Naive thymus-derived CD4-positive, alpha-beta T cell (primary cell): ENCODE measurements around the gene PMM2. TPM values are rescaled to one million over a fixed set of nuclear protein-coding genes. Genes with fewer than 3 reads are reported as not detected.
"Not testable (repeated sequence)": the region's sequence is repeated elsewhere in the genome, so short reads cannot be mapped to it uniquely, and the experiment has no call there.

Experiments used
- ATAC-seq: fragments of 150-1000 bp; cut with Tn5 transposase; 2 replicates; pipeline ENCODE4 v1.10.0; 2021; ENCODE audit warnings: mild to moderate bottlenecking, moderate library complexity
- CTCF ChIA-PET: fragments of 350-600 bp; sonication (Branson Sonifier 250); formaldehyde crosslinking; loops from one replicate; lab custom pipeline; 2021; ENCODE audit warnings: antibody characterized with exemption; lab: Charles Lee
- POLR2A ChIA-PET: fragments of 350-600 bp; sonication (Branson Sonifier 250); formaldehyde crosslinking; loops from one replicate; lab custom pipeline; 2021; ENCODE audit warnings: antibody characterized with exemption, inconsistent platforms; lab: Charles Lee
- DNase-seq, 9 donors: peaks; one replicate each; pipeline versions ENCODE4 v3.0.0 to v3.0.0-alpha.2; 2020 to 2022; ENCODE audit warnings: mixed read lengths in 1 of 9
- H3K27ac ChIP-seq: one replicate; pipeline ENCODE4 v1.7.0; 2013; ENCODE audit warnings: mild to moderate bottlenecking, low read depth, low read length, moderate library complexity
- H3K27me3 ChIP-seq, 2 donors: one replicate each; pipeline ENCODE4 v1.7.0; 2013; ENCODE audit warnings: low read length in 2 of 2, mild to moderate bottlenecking in 2 of 2, moderate library complexity in 2 of 2; ENCODE audit not compliant: control insufficient read depth in 2 of 2, insufficient read depth in 2 of 2
- H3K36me3 ChIP-seq, 3 experiments: 1 replicate in 2 of 3; 2 replicates in 1 of 3; pipeline ENCODE4 v1.7.0; 2013; ENCODE audit warnings: low read length in 3 of 3, mild to moderate bottlenecking in 3 of 3, moderate library complexity in 1 of 3; ENCODE audit not compliant: insufficient read depth in 3 of 3, control insufficient read depth in 2 of 3
- H3K4me1 ChIP-seq, 2 donors: one replicate each; pipeline ENCODE4 v1.7.0; 2013; ENCODE audit warnings: low read length in 2 of 2, mild to moderate bottlenecking in 2 of 2, moderate library complexity in 1 of 2; ENCODE audit not compliant: control insufficient read depth in 2 of 2, insufficient read depth in 2 of 2
- H3K4me3 ChIP-seq: 2 replicates; pipeline ENCODE4 v1.7.0; 2013; ENCODE audit warnings: mild to moderate bottlenecking, low read length
- H3K9me3 ChIP-seq, 3 experiments: 1 replicate in 2 of 3; 2 replicates in 1 of 3; pipeline ENCODE4 v1.7.0; 2013; ENCODE audit warnings: low read length in 3 of 3; ENCODE audit not compliant: control insufficient read depth in 2 of 3
- H3K27ac Mint-ChIP-seq, 9 donors: one replicate each; pipeline ENCODE4 v1.8.0; 2020 to 2022; ENCODE audit warnings: mixed read lengths in 9 of 9, mild to moderate bottlenecking in 8 of 9, moderate library complexity in 5 of 9, inconsistent platforms in 2 of 9
- H3K27me3 Mint-ChIP-seq, 5 donors: one replicate each; pipeline ENCODE4 v1.8.0; 2021 to 2022; ENCODE audit warnings: mixed read lengths in 5 of 5, mild to moderate bottlenecking in 1 of 5
- H3K36me3 Mint-ChIP-seq, 5 donors: one replicate each; pipeline ENCODE4 v1.8.0; 2020 to 2022; ENCODE audit warnings: mixed read lengths in 5 of 5, mild to moderate bottlenecking in 3 of 5, inconsistent platforms in 1 of 5
- H3K4me1 Mint-ChIP-seq, 7 donors: one replicate each; pipeline ENCODE4 v1.8.0; 2020 to 2022; ENCODE audit warnings: mixed read lengths in 7 of 7, mild to moderate bottlenecking in 3 of 7, inconsistent platforms in 1 of 7
- H3K4me3 Mint-ChIP-seq, 10 donors: one replicate each; pipeline ENCODE4 v1.8.0; 2020 to 2022; ENCODE audit warnings: mild to moderate bottlenecking in 10 of 10, mixed read lengths in 10 of 10, moderate library complexity in 6 of 10, inconsistent platforms in 2 of 10
- H3K9me3 Mint-ChIP-seq, 11 donors: one replicate each; pipeline ENCODE4 v1.8.0; 2020 to 2022; ENCODE audit warnings: mixed read lengths in 11 of 11, mild to moderate bottlenecking in 4 of 11, inconsistent platforms in 1 of 11, moderate library complexity in 1 of 11
- intact Hi-C, 2 donors: fragments of 100-400 bp; cut with micrococcal nuclease; formaldehyde crosslinking; loops; one replicate each; pipeline ENCODE4 v1.15.1; 2023
- polyA plus RNA-seq, 2 donors: library from polyadenylated mRNA; unstranded; fragments of 300-500 nt; fragmentation: Illumina TruSeq; gene quantifications; one replicate each; pipeline ENCODE4 v1.2.3, GENCODE V29; 2021
- total RNA-seq, 6 experiments: library from RNA in 5 of 6; stranded (reverse) in 5 of 6; gene quantifications; 1 replicate in 5 of 6; 2 replicates in 1 of 6; pipeline ENCODE4 v1.2.3 and lab custom pipeline; 2021 to 2026

Gene PMM2
- total and polyA plus RNA-seq, 7 experiments from 2014 or later, result 18.0 to 52.8 (median 40.9) TPM

DNA sequence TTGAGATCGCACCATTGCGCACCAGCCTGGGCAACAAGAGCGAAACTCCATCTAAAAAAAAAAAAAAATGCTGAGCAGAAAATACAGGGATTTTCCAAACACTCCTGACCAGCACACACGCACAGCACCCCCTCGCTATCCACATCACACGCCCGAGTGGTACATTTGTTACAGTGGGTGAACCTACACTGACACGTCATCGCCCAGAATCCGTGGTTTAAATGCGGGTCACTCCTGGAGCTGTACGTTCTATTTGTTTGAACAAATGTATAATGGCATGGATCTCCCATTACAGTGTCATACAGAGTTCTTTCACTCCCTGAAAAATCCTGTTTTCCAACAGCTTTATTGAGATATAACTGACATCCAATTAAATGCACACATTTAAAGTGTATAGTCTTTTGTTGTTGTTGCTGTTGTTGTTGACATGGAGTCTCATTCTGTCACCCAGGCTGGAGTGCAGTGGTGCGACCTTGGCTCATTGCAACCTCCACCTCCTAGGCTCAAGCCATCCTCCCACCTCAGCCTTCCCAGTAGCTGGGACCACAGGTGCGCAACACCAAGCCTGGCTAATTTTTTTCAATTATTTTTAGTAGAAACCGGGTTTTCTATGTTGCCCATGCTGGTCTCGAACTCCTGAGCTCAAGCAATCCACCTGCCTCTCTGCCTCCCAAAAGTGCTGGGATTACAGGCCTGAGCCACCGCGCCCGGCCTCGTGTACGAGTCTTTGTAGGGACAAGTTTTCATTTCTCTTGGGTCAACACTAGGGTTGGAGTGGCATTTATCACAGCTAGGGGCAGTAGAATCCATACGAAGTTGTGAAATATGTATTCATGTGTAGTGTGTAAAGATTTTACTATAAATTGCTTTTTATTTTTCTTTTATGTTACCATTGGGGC is 75.6 kb downstream of the PMM2 start:
- H3K36me3 Mint-ChIP-seq, result no peaks in the 10 kb centered on the region
- ChIA-PET CTCF (interaction anchor here (0.6 to 1.0 kb wide), 2 partner anchors 8 to 78 kb away, joined by 3 to 4 read pairs; no protein-coding TSS in a partner anchor), POLR2A (interaction anchor here (0.7 to 0.9 kb wide), 2 partner anchors 12 to 17 kb away, joined by 3 read pairs; no protein-coding TSS in a partner anchor)
- intact Hi-C loops, result no loop called here
- Histone ChIP-seq H3K36me3 (no peaks in the 10 kb centered on the region), H3K9me3 (no peaks in the 10 kb centered on the region), H3K4me3 (no peak overlapping the region), H3K27me3 (no peaks in the 10 kb centered on the region), H3K4me1 (peaks cover 6% of the 10 kb centered on the region in 2 donors), H3K27ac (no peak overlapping the region)
- peaks cover 0 to 3% (median 0%) of the 10 kb centered on the region in 11 donors for H3K9me3 Mint-ChIP-seq
- H3K4me1 Mint-ChIP-seq, result peaks cover 13 to 35% (median 21%) of the 10 kb centered on the region in 7 donors
- no peak overlapping the region for H3K4me3 Mint-ChIP-seq
- ATAC-seq (no peak), DNase-seq (no peak)
- H3K27ac Mint-ChIP-seq, result peak overlapping the region in 3 of 9 donors; percentile 24 to 65 (median 36)
- no peaks in the 10 kb centered on the region for H3K27me3 Mint-ChIP-seq

GRCh38 chr16:8873866-8874195 is 76.2 kb downstream of the PMM2 start:
- H3K9me3 Mint-ChIP-seq, H3K27ac ChIP-seq, H3K4me3 ChIP-seq, H3K27me3 Mint-ChIP-seq, H3K4me1 ChIP-seq, H3K36me3 ChIP-seq, H3K4me3 Mint-ChIP-seq, H3K36me3 Mint-ChIP-seq, H3K27me3 ChIP-seq, DNase-seq, ATAC-seq, H3K9me3 ChIP-seq, intact Hi-C loops: not testable (repeated sequence)
- ChIA-PET CTCF (interaction anchor here (0.7 to 0.9 kb wide), 2 partner anchors 20 to 301 kb away, joined by 3 read pairs; no protein-coding TSS in a partner anchor), POLR2A (interaction anchor here (0.5 kb wide), 1 partner anchor 40 kb away, joined by 3 read pairs; no protein-coding TSS in a partner anchor)
- H3K27ac Mint-ChIP-seq, result peak overlapping the region in 3 of 9 donors; percentile 24 to 65 (median 36)
- peaks cover 13 to 37% (median 21%) of the 10 kb centered on the region in 7 donors for H3K4me1 Mint-ChIP-seq

DNA sequence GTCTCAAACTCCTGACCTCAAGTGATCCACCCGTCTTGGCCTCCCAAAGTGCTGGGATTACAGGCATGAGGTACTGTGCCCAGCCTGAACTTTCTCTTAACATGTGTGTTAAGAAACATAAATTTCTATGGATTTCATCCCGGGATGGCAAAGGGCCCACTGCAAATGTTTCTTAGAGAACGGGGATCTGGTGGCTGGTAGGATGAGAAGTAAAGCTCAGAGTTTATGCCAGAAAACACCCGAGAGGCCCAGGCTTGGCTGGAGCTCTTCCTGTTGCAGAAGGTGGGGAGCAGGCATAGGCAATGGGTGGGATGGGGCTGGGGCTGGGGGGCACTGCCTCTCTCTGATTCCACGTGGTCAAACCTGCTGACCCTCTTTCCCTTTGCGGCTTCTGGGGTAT is 76.7 kb downstream of the PMM2 start:
- Histone ChIP-seq H3K27ac (no peak overlapping the region), H3K9me3 (no peaks in the 10 kb centered on the region)
- CTCF ChIA-PET, result interaction anchor here (0.7 to 0.9 kb wide), 2 partner anchors 20 to 302 kb away, joined by 3 read pairs; no protein-coding TSS in a partner anchor

DNA sequence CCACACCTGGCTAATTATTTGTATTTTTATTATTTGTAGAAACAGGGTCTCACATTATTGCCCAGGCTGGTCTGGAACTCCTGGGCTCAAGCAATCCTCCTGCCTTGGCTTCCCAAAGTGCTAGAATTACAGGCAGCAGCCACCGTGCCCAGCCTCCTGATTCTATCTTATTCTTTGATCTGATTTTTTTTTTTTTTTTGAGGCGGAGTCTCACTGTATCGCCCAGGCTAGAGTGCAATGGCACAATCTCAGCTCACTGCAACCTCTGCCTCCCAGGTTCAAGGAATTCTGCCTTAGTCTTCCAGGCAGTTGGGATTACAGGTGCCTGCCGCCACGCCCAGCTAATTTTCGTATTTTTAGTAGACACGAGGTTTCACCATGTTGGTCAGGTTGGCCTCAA is 77.7 kb downstream of the PMM2 start:
- H3K36me3 Mint-ChIP-seq, H3K36me3 ChIP-seq, ATAC-seq, H3K27me3 ChIP-seq, H3K4me1 ChIP-seq, POLR2A ChIA-PET, H3K9me3 Mint-ChIP-seq, H3K9me3 ChIP-seq, H3K4me3 ChIP-seq, H3K4me3 Mint-ChIP-seq, H3K27ac Mint-ChIP-seq, DNase-seq, H3K27ac ChIP-seq, H3K27me3 Mint-ChIP-seq, intact Hi-C loops: not testable (repeated sequence)
- peaks cover 6 to 32% (median 19%) of the 10 kb centered on the region in 7 donors for H3K4me1 Mint-ChIP-seq
- CTCF ChIA-PET, result interaction anchor here (0.7 kb wide), 1 partner anchor 12 kb away, joined by 8 read pairs; no protein-coding TSS in a partner anchor

More for the DNA sequence above, 76.7 kb downstream of the PMM2 start:
- Mint-ChIP-seq H3K27me3 (no peaks in the 10 kb centered on the region), H3K4me1 (peaks cover 8 to 33% (median 17%) of the 10 kb centered on the region in 7 donors), H3K4me3 (peak overlapping the region in 4 of 10 donors; percentile 14 to 47 (median 31)), H3K36me3 (no peaks in the 10 kb centered on the region), H3K9me3 (peaks cover 0 to 1% (median 0%) of the 10 kb centered on the region in 11 donors), H3K27ac (peak overlapping the region in 7 of 9 donors; percentile 52 to 85 (median 64))
- intact Hi-C loops, result no loop called here
- H3K27me3 ChIP-seq, result no peaks in the 10 kb centered on the region
- DNase-seq (no peak), ATAC-seq (no peak)
- POLR2A ChIA-PET, result interaction anchor here (0.5 kb wide), 1 partner anchor 39 kb away, joined by 3 read pairs; no protein-coding TSS in a partner anchor
- no peaks in the 10 kb centered on the region for H3K36me3 ChIP-seq
- peaks cover 3 to 6% of the 10 kb centered on the region in 2 donors for H3K4me1 ChIP-seq
- H3K4me3 ChIP-seq, result no peak overlapping the region

- ATAC-seq, result peak; percentile 33
- Histone ChIP-seq H3K4me3 (no peak overlapping the region), H3K27ac (no peak overlapping the region), H3K27me3 (no peaks in the 10 kb centered on the region), H3K9me3 (no peaks in the 10 kb centered on the region), H3K4me1 (no peaks in the 10 kb centered on the region), H3K36me3 (no peaks in the 10 kb centered on the region)
- no peaks in the 10 kb centered on the region for H3K36me3 Mint-ChIP-seq
- no peaks in the 10 kb centered on the region for H3K27me3 Mint-ChIP-seq
- H3K27ac Mint-ChIP-seq, result no peak overlapping the region
- H3K9me3 Mint-ChIP-seq, result no peaks in the 10 kb centered on the region
- ChIA-PET POLR2A (interaction anchor here (2.9 kb wide), 1 partner anchor 10 kb away, joined by 16 read pairs; the partner anchor contains the start of gene CARHSP1), CTCF (interaction anchor here (0.9 to 3.3 kb wide), 2 partner anchors 61 to 216 kb away, joined by 3 to 16 read pairs; no protein-coding TSS in a partner anchor)
- H3K4me1 Mint-ChIP-seq, result peaks cover 0 to 23% (median 11%) of the 10 kb centered on the region in 7 donors
- DNase-seq, result no peak
- intact Hi-C loops, result no loop called here
- H3K4me3 Mint-ChIP-seq, result no peak overlapping the region
Measured at GRCh38 chr16:8877894-8878522, 80.4 kb downstream of the PMM2 start.

- no peaks in the 10 kb centered on the region for H3K9me3 Mint-ChIP-seq
- intact Hi-C loops, result no loop called here
- POLR2A ChIA-PET, result interaction anchor here (2.9 kb wide), 1 partner anchor 10 kb away, joined by 16 read pairs; the partner anchor contains the start of gene CARHSP1
- Histone ChIP-seq H3K4me3 (no peak overlapping the region), H3K36me3 (no peaks in the 10 kb centered on the region), H3K27ac (no peak overlapping the region), H3K9me3 (no peaks in the 10 kb centered on the region), H3K4me1 (no peaks in the 10 kb centered on the region), H3K27me3 (no peaks in the 10 kb centered on the region)
- H3K4me3 Mint-ChIP-seq, result no peak overlapping the region
- H3K36me3 Mint-ChIP-seq, result no peaks in the 10 kb centered on the region
- peaks cover 0 to 23% (median 11%) of the 10 kb centered on the region in 7 donors for H3K4me1 Mint-ChIP-seq
- no peaks in the 10 kb centered on the region for H3K27me3 Mint-ChIP-seq
- DNase-seq, result no peak
- CTCF ChIA-PET, result interaction anchor here (0.9 to 3.3 kb wide), 2 partner anchors 61 to 217 kb away, joined by 3 to 16 read pairs; no protein-coding TSS in a partner anchor
- no peak for ATAC-seq
- no peak overlapping the region for H3K27ac Mint-ChIP-seq
Measured at GRCh38 chr16:8878523-8878911, 80.9 kb downstream of the PMM2 start.
